KMS-11 (cell line): ENCODE measurements around the gene LNX1.

Experiments used
- H2AFZ ChIP-seq: fragments of 200-600 bp; sonication (generic); 2 replicates; pipeline ENCODE4 v1.6.1; 2016; ENCODE audit warnings: antibody characterized with exemption, mixed run types, low read depth
- H3K27ac ChIP-seq: fragments of 200-600 bp; sonication (generic); 2 replicates; pipeline ENCODE4 v1.6.1; 2016; ENCODE audit warnings: mild to moderate bottlenecking, mixed run types
- H3K27me3 ChIP-seq: fragments of 200-600 bp; sonication (generic); 2 replicates; pipeline ENCODE4 v1.6.1; 2017; ENCODE audit warnings: mild to moderate bottlenecking, low read depth, mixed run types, moderate library complexity; ENCODE audit not compliant: insufficient read depth
- H3K36me3 ChIP-seq: fragments of 200-600 bp; sonication (generic); 2 replicates; pipeline ENCODE4 v1.6.1; 2017; ENCODE audit warnings: mild to moderate bottlenecking, mixed run types; ENCODE audit not compliant: insufficient read depth
- H3K4me1 ChIP-seq: fragments of 200-600 bp; sonication (generic); 2 replicates; pipeline ENCODE4 v1.6.1; 2016; ENCODE audit warnings: mild to moderate bottlenecking, low read depth, mixed run types; ENCODE audit not compliant: poor library complexity, severe bottlenecking
- H3K4me2 ChIP-seq: fragments of 200-600 bp; sonication (generic); 2 replicates; pipeline ENCODE4 v1.7.0; 2016; ENCODE audit warnings: mild to moderate bottlenecking, mixed run types
- H3K4me3 ChIP-seq: fragments of 200-600 bp; sonication (generic); IDR thresholded peaks from 2 replicates; pipeline ENCODE4 v1.6.1; 2017; ENCODE audit warnings: low read depth, low read length, mixed read lengths; ENCODE audit not compliant: insufficient read depth
- H3K79me2 ChIP-seq: fragments of 200-600 bp; sonication (generic); 2 replicates; pipeline ENCODE4 v1.6.1; 2016; ENCODE audit warnings: low read depth, mixed run types; ENCODE audit not compliant: insufficient read depth
- H3K9ac ChIP-seq: fragments of 200-600 bp; sonication (generic); 2 replicates; pipeline ENCODE4 v1.6.1; 2016; ENCODE audit warnings: mild to moderate bottlenecking, mixed run types
- H4K20me1 ChIP-seq: fragments of 200-600 bp; sonication (generic); 2 replicates; pipeline ENCODE4 v1.6.1; 2016; ENCODE audit warnings: mild to moderate bottlenecking, mixed run types; ENCODE audit not compliant: insufficient read depth
- CTCF ChIP-seq: fragments of 200-600 bp; sonication (generic); conservative IDR thresholded peaks from 2 replicates; pipeline ENCODE4 v1.6.1; 2017; ENCODE audit warnings: low read depth, mild to moderate bottlenecking, antibody characterized with exemption, low read length, moderate library complexity, mixed read lengths

Gene LNX1

DNA sequence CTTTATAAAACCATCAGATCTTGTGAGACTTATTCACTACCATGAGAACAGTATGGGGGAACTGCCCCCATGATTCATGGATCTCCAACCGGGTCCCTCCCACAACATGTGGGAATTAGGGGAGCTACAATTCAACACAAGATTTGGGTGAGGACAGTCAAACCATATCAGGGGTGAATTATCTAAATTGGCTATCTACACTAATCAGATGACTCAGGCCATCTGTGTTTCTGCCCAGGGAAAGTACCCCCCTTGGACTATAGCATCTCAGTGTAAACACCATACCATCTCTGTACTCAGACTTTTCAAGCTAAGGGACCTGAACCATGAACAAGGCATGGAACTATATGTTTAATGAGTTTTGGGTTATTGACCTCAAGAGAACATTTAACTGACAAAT, 76.8 kb downstream of the LNX1 start:
- Histone ChIP-seq H2AFZ (no peak overlapping the region), H3K79me2 (no peaks in the 10 kb centered on the region), H4K20me1 (no peaks in the 10 kb centered on the region), H3K9ac (no peak overlapping the region), H3K4me2 (no peak overlapping the region), H3K27me3 (no peaks in the 10 kb centered on the region), H3K4me1 (no peaks in the 10 kb centered on the region), H3K36me3 (no peaks in the 10 kb centered on the region), H3K27ac (no peak overlapping the region), H3K4me3 (no peak overlapping the region)
- no peak for TF ChIP-seq CTCF

- TF ChIP-seq CTCF = no peak
- Histone ChIP-seq H3K27ac (no peak overlapping the region), H3K36me3 (no peaks in the 10 kb centered on the region), H3K9ac (no peak overlapping the region), H4K20me1 (no peaks in the 10 kb centered on the region), H2AFZ (no peak overlapping the region), H3K27me3 (no peaks in the 10 kb centered on the region), H3K79me2 (no peaks in the 10 kb centered on the region), H3K4me3 (no peak overlapping the region), H3K4me2 (no peak overlapping the region), H3K4me1 (no peaks in the 10 kb centered on the region)
Measured at GRCh38 chr4:53512608-53513007, 78.7 kb downstream of the LNX1 start.

GRCh38 chr4:53511014-53511413, 80.3 kb downstream of the LNX1 start:
- Histone ChIP-seq H3K4me3 (no peak overlapping the region), H3K36me3 (no peaks in the 10 kb centered on the region), H3K4me2 (no peak overlapping the region), H4K20me1 (no peaks in the 10 kb centered on the region), H3K27me3 (no peaks in the 10 kb centered on the region), H3K27ac (no peak overlapping the region), H3K9ac (no peak overlapping the region), H3K4me1 (no peaks in the 10 kb centered on the region), H3K79me2 (no peaks in the 10 kb centered on the region), H2AFZ (no peak overlapping the region)
- no peak for TF ChIP-seq CTCF

DNA sequence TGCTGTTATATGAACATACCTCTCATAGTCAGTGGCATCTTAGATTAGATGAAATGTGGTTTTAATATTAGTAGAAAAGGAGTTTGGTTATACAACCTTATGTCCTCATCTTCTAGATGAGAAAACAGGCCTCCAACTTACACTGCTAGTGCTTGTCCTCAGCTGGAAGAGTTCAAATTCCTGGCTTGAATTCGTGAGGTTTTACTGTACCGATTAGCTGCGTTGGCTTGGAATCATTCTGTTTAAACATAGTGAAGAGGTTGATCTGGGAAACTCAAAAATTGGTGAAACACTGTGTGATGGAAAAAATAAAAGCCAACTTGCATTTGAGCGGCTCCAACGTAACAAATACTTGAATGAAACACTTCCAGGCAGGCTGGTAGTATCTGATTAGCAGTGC, 81.0 kb downstream of the LNX1 start:
- Histone ChIP-seq H3K27ac (no peak overlapping the region), H2AFZ (no peak overlapping the region), H3K4me1 (no peaks in the 10 kb centered on the region), H3K4me2 (no peak overlapping the region), H3K36me3 (no peaks in the 10 kb centered on the region), H3K79me2 (no peaks in the 10 kb centered on the region), H3K27me3 (no peaks in the 10 kb centered on the region), H4K20me1 (no peaks in the 10 kb centered on the region), H3K4me3 (no peak overlapping the region), H3K9ac (no peak overlapping the region)
- TF ChIP-seq CTCF = no peak

DNA sequence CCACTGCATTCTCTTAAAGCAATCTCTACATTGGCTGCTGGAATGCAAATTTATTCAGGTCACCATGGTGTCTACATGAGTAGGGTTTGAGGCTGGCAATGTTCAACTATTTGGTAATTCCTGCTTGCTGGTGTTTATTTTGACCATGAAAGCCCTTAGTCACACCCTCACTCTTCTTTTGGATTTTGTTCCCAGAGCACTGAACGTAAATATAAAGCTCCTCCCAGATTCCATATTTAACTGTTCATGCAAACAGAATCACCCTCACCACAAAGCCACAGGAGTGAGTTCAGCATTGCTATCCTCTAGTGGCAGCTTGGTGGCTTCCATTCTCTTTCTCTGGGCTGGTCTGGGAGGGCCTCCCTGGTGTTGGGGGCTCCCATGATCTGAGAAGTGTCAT, 82.8 kb downstream of the LNX1 start:
- H3K79me2 ChIP-seq = no peaks in the 10 kb centered on the region
- H3K27me3 ChIP-seq = no peaks in the 10 kb centered on the region
- no peak overlapping the region for H3K4me3 ChIP-seq
- no peaks in the 10 kb centered on the region for H4K20me1 ChIP-seq
- H2AFZ ChIP-seq = no peak overlapping the region
- no peak for TF ChIP-seq CTCF
- H3K4me1 ChIP-seq = no peaks in the 10 kb centered on the region
- H3K9ac ChIP-seq = no peak overlapping the region
- no peak overlapping the region for H3K27ac ChIP-seq
- no peak overlapping the region for H3K4me2 ChIP-seq
- no peaks in the 10 kb centered on the region for H3K36me3 ChIP-seq
